PC-9 (cell line): Measurements from ENCODE around the gene GFY. TPM values are rescaled to one million over a fixed set of nuclear protein-coding genes. Genes with fewer than 3 reads are reported as not detected.
A peak's percentile ranks its signal among the peaks of the same experiment; 100 is the strongest.

Experiments used
- BruUV-seq: library from RNA; stranded (reverse); fragments of 400-500 nt; replicated peaks from 2 replicates; lab custom pipeline; 2021; lab: Mats Ljungman, UMichigan
- CTCF ChIA-PET: fragments of 300-600 bp; sonication (Branson Sonifier 250); formaldehyde crosslinking; loops from one replicate; lab custom pipeline; 2022; ENCODE audit warnings: antibody characterized with exemption; lab: Charles Lee
- POLR2A ChIA-PET: fragments of 300-600 bp; sonication (Branson Sonifier 250); formaldehyde crosslinking; loops from one replicate; lab custom pipeline; 2022; ENCODE audit warnings: antibody characterized with exemption; ENCODE audit not compliant: unreplicated experiment; lab: Charles Lee
- DNase-seq, 2 experiments: peaks; one replicate each; pipeline versions ENCODE4 v3.0.0 to v3.0.0-alpha.2; 2015 to 2022; ENCODE audit warnings: mixed read lengths in 1 of 2
- H2AFZ ChIP-seq: fragments of 200-600 bp; sonication (generic); 2 replicates; pipeline ENCODE4 v1.8.1; 2017; ENCODE audit warnings: antibody characterized with exemption
- H3F3A ChIP-seq: fragments of 200-600 bp; sonication (generic); 2 replicates; pipeline ENCODE4 v1.8.1; 2017; ENCODE audit warnings: antibody characterized with exemption, mild to moderate bottlenecking, low read depth; ENCODE audit not compliant: insufficient read depth
- H3K27ac ChIP-seq: fragments of 200-600 bp; sonication (generic); 2 replicates; pipeline ENCODE4 v1.6.1; 2016; ENCODE audit warnings: mixed run types
- H3K27me3 ChIP-seq: fragments of 200-600 bp; sonication (generic); 2 replicates; pipeline ENCODE4 v1.6.1; 2016; ENCODE audit warnings: low read depth, mixed run types; ENCODE audit not compliant: insufficient read depth
- H3K36me3 ChIP-seq: fragments of 200-600 bp; sonication (generic); 2 replicates; pipeline ENCODE4 v1.6.1; 2016; ENCODE audit warnings: low read depth, mixed run types
- H3K4me1 ChIP-seq: fragments of 200-600 bp; sonication (generic); replicated peaks from 2 replicates; pipeline ENCODE4 v1.6.1; 2016; ENCODE audit warnings: mixed run types; ENCODE audit not compliant: insufficient read depth
- H3K4me2 ChIP-seq: fragments of 200-600 bp; sonication (generic); 2 replicates; pipeline ENCODE4 v1.6.1; 2017; ENCODE audit warnings: mixed run types
- H3K4me3 ChIP-seq: fragments of 200-600 bp; sonication (generic); 2 replicates; pipeline ENCODE4 v1.6.1; 2016; ENCODE audit warnings: mixed run types
- H3K79me2 ChIP-seq: fragments of 200-600 bp; sonication (generic); 2 replicates; pipeline ENCODE4 v1.6.1; 2017; ENCODE audit warnings: low read depth, mixed run types
- H3K9me2 ChIP-seq: fragments of 200-600 bp; sonication (generic); 2 replicates; pipeline ENCODE4 v1.8.1; 2017; ENCODE audit warnings: mild to moderate bottlenecking; ENCODE audit not compliant: insufficient read depth
- H3K9me3 ChIP-seq: fragments of 200-600 bp; sonication (generic); 2 replicates; pipeline ENCODE4 v1.8.1; 2016; ENCODE audit warnings: low read depth; ENCODE audit not compliant: insufficient read depth
- H4K20me1 ChIP-seq: fragments of 200-600 bp; sonication (generic); 2 replicates; pipeline ENCODE4 v1.8.1; 2017; ENCODE audit not compliant: insufficient read depth
- CTCF ChIP-seq: fragments of 200-600 bp; sonication (generic); conservative IDR thresholded peaks from 2 replicates; pipeline ENCODE4 v1.6.1; 2017; ENCODE audit warnings: mixed run types, antibody characterized with exemption, mild to moderate bottlenecking, moderate library complexity
- EZH2 ChIP-seq: fragments of 200-600 bp; sonication (generic); IDR thresholded peaks from 2 replicates; pipeline ENCODE4 v1.8.0; 2017; ENCODE audit warnings: antibody characterized with exemption, low read depth
- intact Hi-C: fragments of 100-400 bp; cut with micrococcal nuclease; formaldehyde crosslinking; loops from one replicate; pipeline ENCODE4 v1.10.0; 2022; ENCODE audit not compliant: unreplicated experiment
- total RNA-seq: library from RNA; stranded (reverse); gene quantifications from 2 replicates; pipeline ENCODE4 v1.2.3, GENCODE V29; 2021

GFY gene
- total RNA-seq, 1 experiment from 2014 or later: not detected

DNA sequence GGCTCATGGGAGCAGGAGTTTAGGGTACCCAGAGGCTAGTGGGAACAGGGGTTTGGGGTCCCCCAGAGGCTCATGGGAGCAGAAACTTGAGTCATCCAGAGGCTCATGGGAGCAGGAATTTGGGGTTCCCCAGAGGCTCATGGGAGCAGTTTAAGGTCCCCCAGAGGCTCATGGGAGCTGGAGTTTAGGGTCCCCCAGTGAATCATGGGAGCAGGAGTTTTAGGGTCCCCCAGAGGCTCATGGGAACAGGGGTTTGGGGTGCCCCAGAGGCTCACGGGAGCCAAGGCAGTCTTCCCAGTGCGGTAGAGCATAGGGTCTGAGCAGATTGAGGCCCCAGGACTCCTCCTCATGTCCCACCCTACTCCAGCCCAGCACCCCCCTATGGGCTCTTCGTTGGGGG is 40.2 kb downstream of the GFY start:
- H3K27me3 ChIP-seq: no peaks in the 10 kb centered on the region
- TF ChIP-seq CTCF (no peak), EZH2 (no peak)
- no peaks in the 10 kb centered on the region for H3K79me2 ChIP-seq
- no peak for DNase-seq
- peaks cover 13% of the 10 kb centered on the region for H3F3A ChIP-seq
- no peak overlapping the region for H3K4me2 ChIP-seq
- ChIA-PET CTCF (no interaction called here), POLR2A (no interaction called here)
- H3K4me3 ChIP-seq: no peak overlapping the region
- H3K27ac ChIP-seq: no peak overlapping the region
- H2AFZ ChIP-seq: no peak overlapping the region
- no peaks in the 10 kb centered on the region; the same call in 1 of the 2 replicates for H3K36me3 ChIP-seq
- intact Hi-C loops: no loop called here
- H3K9me3 ChIP-seq: no peaks in the 10 kb centered on the region
- no peaks in the 10 kb centered on the region for H3K9me2 ChIP-seq
- no peaks in the 10 kb centered on the region for H4K20me1 ChIP-seq
- no peaks in the 10 kb centered on the region for H3K4me1 ChIP-seq
- no TSS peak for BruUV-seq

DNA sequence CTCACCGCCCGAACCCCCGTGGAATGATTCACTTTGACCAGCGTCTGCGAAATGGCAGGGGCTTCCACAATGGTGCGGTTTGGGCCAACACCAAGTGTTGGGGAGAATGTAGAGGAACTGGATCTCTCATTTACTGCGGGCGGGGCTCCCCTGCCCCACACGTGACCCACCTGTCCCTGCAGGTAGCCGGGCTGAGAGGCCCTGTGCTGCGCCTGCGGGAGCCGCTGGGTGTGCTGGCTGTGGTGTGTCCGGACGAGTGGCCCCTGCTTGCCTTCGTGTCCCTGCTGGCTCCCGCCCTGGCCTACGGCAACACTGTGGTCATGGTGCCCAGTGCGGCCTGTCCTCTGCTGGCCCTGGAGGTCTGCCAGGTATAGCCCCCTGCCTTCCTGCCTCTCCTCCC is 43.0 kb downstream of the GFY start:
- Histone ChIP-seq H3K9me3 (no peaks in the 10 kb centered on the region), H4K20me1 (no peaks in the 10 kb centered on the region), H3K36me3 (no peaks in the 10 kb centered on the region), H3K9me2 (no peaks in the 10 kb centered on the region), H3K27me3 (no peaks in the 10 kb centered on the region), H3K4me2 (no peak overlapping the region), H3K79me2 (no peaks in the 10 kb centered on the region), H3F3A (peaks cover 21% of the 10 kb centered on the region), H3K4me1 (no peaks in the 10 kb centered on the region), H3K27ac (no peak overlapping the region), H3K4me3 (no peak overlapping the region), H2AFZ (no peak overlapping the region)
- no TSS peak for BruUV-seq
- intact Hi-C loops: no loop called here
- ChIA-PET CTCF (no interaction called here), POLR2A (no interaction called here)
- TF ChIP-seq EZH2 (no peak), CTCF (no peak)
- no peak for DNase-seq

DNA sequence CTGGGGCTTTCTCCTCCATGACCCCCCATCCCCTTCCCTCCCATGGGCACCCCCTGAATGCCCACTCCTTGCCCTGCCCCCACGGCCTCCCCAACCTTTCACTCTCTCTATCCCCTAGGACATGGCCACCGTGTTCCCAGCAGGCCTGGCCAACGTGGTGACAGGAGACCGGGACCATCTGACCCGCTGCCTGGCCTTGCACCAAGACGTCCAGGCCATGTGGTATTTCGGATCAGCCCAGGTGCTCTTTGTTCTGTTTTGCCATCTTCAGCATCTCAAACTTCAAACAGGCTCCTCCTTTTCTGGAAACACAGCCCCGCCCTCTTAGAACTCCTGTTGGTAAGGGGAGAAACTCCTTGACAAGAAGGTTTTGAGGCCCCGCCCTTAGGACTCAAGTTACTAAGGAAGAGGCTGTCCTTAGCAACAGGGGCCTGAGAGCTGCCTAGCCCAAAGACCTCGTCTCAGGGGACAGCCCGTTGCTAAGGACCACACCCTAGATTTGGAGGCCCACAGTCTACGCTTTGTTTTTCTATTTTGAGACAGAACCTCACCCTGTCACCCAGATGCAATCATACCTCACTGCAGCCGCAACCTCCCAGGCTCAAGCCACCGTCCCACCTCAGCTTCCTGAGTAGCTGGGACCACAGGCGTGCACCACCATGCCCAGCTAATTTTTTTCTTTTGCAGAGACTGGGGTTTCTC is 43.7 kb downstream of the GFY start:
- no peak overlapping the region for H3K27ac ChIP-seq
- CTCF ChIA-PET: no interaction called here

More for the DNA sequence above, 43.7 kb downstream of the GFY start:
- BruUV-seq: no TSS peak
- Histone ChIP-seq H3K4me1 (no peaks in the 10 kb centered on the region), H3K27me3 (no peaks in the 10 kb centered on the region), H3K4me2 (no peak overlapping the region), H3K9me2 (no peaks in the 10 kb centered on the region), H3K9me3 (no peaks in the 10 kb centered on the region), H3F3A (peaks cover 26% of the 10 kb centered on the region), H3K4me3 (no peak overlapping the region), H3K36me3 (no peaks in the 10 kb centered on the region), H2AFZ (no peak overlapping the region), H4K20me1 (no peaks in the 10 kb centered on the region), H3K79me2 (no peaks in the 10 kb centered on the region)
- POLR2A ChIA-PET: interaction anchor here (0.6 to 0.7 kb wide), 2 partner anchors 803 to 816 kb away, joined by 4 to 7 read pairs; no protein-coding TSS in a partner anchor
- intact Hi-C loops: no loop called here
- peak; percentile 44 to 62 for DNase-seq
- TF ChIP-seq EZH2 (no peak), CTCF (no peak)
